AG09309 (cell line): ENCODE data around the gene ASPRV1.

ENCODE experiments used
- DNase-seq: peaks from one replicate; pipeline ENCODE4 v3.0.0-alpha.2; 2010; ENCODE audit warnings: low read depth
- H3K4me3 ChIP-seq: 2 replicates; pipeline ENCODE4 v1.5.1; 2011; ENCODE audit warnings: mild to moderate bottlenecking, low read depth, low read length, moderate library complexity; ENCODE audit not compliant: control insufficient read depth
- TF ChIP-seq, protein P1 (sequence below): IDR thresholded peaks from 2 replicates; pipeline ENCODE4 v1.5.1; 2011; ENCODE audit warnings: mild to moderate bottlenecking, low read depth, low read length, inconsistent platforms; ENCODE audit not compliant: insufficient read depth, control insufficient read depth; ENCODE audit errors: missing control alignments

ASPRV1 gene

DNA sequence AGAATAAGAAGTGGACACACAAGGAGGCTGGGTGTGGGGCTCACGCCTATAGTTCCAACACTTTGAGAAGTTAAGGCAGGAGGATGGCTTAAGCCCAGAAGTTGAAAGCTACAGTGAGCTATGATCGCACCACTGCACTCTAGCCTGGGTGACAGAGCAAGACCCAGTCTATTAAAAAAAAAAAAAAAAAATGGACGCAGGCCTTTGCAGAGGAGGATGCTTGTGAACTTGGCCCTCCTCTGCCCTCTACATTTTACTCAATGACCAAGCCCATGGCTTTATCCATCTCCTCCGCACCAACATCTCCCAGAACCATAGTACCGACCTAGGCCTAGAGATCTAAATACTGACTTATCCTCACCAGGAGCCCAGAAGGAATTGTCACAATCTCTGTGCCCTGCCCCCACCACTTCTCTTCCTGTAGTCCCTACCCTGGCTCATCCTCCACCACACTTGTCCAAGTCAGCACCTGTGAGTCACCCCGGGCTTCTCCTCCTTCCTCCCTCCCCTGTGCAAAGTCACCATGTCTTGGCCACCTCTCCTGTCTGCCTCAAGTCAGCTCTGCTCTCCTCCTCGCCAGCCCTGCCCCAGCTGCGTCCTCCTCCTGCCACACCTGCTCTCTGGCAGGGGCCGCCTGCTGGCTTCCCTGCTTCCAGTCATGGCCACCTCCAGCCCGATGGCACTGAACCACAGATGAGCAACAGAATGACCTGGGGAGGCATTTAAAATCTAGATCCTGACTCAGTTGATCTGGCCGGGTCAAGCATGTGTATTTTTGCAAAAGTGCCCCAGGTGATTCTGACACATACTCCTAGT lies 35.8 kb upstream of the ASPRV1 start:
- no peak for DNase-seq
- no peak overlapping the region for H3K4me3 ChIP-seq
- TF ChIP-seq, protein P1, sequence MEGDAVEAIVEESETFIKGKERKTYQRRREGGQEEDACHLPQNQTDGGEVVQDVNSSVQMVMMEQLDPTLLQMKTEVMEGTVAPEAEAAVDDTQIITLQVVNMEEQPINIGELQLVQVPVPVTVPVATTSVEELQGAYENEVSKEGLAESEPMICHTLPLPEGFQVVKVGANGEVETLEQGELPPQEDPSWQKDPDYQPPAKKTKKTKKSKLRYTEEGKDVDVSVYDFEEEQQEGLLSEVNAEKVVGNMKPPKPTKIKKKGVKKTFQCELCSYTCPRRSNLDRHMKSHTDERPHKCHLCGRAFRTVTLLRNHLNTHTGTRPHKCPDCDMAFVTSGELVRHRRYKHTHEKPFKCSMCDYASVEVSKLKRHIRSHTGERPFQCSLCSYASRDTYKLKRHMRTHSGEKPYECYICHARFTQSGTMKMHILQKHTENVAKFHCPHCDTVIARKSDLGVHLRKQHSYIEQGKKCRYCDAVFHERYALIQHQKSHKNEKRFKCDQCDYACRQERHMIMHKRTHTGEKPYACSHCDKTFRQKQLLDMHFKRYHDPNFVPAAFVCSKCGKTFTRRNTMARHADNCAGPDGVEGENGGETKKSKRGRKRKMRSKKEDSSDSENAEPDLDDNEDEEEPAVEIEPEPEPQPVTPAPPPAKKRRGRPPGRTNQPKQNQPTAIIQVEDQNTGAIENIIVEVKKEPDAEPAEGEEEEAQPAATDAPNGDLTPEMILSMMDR = no peak

DNA sequence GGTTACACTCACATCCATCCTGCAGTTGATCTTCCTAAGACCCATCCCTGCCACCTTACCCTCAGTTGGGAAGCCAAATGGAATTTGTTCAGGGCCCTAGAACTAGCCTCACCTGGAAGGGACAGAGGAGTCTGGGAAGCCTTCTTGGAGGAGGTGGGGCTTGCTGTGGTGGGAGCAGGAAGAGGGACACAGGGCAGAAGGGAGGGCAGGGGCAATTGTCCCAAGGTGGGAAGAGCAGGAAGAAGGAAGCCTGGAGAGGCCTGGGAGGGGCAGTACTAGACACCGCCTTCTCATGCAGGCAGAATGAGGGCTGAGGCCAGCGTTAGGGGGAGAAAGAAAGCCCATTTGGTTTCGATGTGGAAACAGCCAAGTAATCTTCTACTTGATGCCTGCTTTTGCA lies 34.1 kb upstream of the ASPRV1 start:
- no peak overlapping the region for H3K4me3 ChIP-seq
- DNase-seq = no peak
- TF ChIP-seq, protein P1 = no peak

DNA sequence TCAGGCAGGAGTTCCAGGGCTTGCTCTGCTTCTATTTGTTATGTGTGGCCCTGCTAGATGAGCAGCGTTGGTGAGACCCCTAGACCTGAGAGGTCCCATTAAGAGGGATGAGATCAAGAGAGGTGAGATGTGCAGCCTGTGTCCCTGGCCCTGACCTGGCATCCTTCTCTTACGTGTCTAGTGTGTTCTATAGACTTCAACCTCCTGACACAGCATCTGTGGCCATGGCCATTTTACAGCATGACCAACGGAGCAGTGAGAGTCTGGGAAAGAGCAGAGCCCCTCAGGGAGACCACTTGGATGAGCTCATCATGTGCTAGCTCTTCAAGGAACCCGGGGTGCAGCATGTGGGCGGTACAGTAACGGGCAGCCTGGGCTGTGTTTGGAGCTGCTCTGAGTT lies 32.7 kb upstream of the ASPRV1 start:
- TF ChIP-seq, protein P1 = no peak
- no peak overlapping the region for H3K4me3 ChIP-seq
- DNase-seq = no peak

DNA sequence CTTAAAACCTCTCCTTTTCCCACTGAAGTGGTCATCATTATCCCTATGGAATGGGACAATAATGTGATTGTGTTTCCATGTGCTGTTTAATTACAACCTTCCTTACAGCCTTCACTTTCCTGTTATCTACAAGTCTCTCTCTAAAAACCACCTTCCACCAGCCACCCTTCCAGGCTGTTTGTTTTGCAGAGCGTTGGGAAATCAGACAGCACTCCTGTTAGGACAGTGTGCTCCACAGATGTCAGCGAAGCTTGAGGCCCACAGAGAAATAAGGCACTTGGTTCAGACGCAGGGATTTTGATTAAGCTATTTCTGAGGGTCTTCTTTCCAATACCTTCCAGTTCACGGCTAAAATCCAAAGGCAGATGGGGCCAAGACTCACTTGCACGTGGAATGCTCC lies 32.3 kb upstream of the ASPRV1 start:
- TF ChIP-seq, protein P1 = no peak
- H3K4me3 ChIP-seq = no peak overlapping the region
- DNase-seq = no peak

DNA sequence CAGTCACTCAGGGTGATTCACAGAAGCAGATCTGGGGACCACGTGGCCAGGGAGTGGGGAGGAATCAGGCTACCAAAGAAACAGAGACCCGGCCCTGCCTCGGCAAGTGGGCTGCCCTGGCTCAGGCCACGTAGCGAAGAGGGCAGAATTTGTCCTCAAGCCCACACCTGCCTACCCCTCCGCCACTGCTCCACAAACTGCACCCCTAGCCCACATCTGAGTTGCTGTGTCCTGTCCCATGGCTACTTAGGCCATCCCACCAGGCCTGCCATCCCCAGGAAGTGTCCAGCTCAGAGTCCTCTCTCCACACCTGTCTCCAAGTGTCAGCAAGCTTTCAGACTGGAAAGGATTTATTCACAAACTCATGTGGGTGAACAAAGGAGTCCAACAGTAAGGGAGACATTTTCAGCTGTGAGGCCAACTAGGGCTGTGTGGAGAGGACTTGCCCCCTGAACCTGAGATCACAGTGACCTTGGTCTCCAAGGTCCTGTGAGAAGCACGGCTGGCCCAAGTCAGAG lies 31.7 kb upstream of the ASPRV1 start:
- H3K4me3 ChIP-seq = no peak overlapping the region
- TF ChIP-seq, protein P1 = no peak
- DNase-seq = no peak

DNA sequence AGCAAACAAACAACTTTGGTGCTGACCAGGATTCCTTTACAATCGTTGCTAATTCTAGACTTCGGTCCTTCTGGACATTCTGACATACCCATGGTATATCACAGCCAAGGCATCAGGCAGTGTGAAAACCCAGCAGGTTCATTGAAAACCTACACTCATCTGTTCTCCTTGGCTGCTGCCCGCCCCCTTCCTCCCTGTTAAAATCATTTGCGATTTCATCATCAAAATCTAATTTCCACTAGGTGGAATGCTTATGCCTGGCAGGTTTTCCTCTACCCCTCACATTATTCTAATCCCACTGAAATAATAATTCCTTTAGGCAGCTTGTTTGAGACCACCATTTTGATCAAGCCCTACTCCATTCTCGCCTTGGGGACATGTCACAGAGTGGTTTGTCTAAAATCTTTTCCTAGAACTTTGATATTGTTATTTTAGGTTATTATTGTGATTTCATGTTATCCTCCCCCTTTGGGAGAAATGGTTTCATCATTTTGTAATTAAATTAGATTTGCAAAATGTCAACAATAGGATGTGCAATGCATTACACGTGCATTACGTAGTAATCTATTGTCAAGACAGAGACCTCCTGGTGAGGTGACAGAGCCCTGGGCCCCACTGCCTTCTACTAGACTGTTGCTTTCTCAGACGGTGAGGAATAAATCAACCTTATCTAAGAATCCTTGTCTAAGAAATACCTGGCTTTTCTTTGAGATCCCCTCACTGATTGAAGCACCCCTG lies 31.0 kb upstream of the ASPRV1 start:
- TF ChIP-seq, protein P1 = no peak
- no peak for DNase-seq
- no peak overlapping the region for H3K4me3 ChIP-seq
